ENCODE results near the gene C11orf86.

GRCh38 chr11:67010296-67010905, 35.3 kb downstream of the C11orf86 start:
- TF ChIP-seq TCF7L2 (IDR thresholded peaks at IDR 0.05; ENCODE audit: low read depth, low read length) (no peak), CTCF (IDR thresholded peaks at IDR 0.05) (no peak), SIN3A (IDR thresholded peaks at IDR 0.05; ENCODE audit: borderline replicate concordance, insufficient read depth, low read depth, low read length) (no peak)
